Measurements from ENCODE around the gene PRDM12.

PRDM12 gene

DNA sequence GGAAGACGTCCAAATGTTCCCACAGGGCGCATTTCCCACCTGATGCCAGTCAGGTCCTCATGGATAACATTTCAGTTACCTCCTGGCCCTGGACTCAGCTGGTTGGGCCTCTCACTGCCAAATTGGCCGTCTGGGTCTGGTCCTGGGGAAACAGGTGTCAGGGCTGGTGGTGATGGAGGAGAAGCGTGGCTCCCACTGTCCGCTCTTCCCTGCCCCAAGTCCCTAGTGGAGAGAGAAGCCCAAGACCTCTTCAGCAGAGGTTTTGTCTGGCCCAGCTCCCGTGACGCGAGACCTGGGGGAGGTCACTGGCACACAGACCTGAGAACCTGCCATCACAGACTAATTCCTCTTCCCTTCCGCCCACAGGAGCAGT is 27.8 kb upstream of the PRDM12 start:
- DNase-seq: no peak

DNA sequence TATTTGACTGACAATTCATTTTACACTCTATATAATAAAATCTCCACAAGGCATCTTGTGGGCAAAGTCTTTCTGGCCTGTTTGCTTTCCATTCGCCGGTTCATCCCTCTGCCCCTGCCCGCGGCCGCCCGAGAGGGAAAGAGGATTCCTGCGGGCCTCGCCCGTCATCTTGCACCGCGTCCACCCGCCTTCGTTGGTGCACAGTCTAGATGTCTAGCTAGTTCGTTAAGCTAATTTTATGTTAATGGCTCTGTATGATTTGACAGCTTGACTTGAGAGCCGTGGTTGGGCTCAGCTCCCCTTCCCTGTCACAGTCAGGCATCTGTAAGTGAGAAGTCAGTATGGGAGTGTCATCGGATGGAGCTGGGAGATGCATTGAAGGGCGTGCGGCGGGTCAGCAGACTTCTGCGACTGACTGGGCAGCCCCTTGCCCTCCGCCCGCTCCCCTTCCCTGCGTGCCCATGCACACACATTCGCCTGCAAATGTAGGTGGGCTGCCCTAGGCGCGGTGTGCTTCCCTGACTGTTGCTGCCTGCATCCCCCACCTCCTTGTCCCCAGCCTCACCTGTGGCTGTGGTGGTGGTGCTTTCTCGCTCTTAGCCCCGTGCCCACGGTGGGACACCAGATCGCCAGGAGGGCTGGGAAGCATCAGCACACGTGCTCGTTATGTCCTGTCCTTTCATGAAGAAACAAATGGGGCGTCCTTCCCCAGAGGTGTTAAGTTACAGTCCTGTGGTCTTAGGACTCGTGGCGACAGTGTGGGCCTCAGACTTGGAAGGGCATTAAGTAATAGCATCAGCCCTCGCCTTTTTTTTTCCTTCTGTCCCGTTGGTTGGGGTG is 25.9 kb upstream of the PRDM12 start:
- DNase-seq: no peak

DNA sequence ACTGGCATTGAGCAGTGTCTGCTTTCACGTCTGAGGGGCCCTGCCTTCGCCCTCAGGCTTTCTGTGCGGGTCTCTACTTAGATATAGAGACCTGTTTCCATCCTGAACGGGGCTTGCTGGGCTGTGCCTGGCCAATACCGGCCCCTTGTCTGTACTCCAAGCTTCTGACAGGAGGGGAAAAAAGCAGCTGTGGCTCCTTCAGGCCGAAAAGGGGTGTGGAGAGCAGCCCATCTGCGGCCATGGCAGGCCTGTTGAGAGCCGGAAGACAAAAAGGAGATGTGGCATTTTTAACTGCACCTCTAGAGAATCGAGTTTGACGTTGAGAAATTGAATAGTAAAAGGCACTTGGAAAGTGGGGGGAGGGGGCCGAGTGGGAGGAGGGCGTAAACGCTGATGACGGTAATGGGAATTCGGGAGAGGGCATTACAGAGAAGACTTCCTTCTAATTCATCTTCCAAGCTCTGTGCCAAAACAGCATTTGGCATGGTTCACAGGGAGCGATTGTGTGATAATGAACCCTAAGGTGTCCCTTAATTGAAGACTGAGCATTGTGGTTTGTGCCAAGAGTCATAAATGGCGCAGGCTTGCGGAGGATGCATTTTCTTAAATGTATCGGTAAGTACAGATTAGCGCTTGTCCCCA is 25.1 kb upstream of the PRDM12 start:
- DNase-seq: no peak

DNA sequence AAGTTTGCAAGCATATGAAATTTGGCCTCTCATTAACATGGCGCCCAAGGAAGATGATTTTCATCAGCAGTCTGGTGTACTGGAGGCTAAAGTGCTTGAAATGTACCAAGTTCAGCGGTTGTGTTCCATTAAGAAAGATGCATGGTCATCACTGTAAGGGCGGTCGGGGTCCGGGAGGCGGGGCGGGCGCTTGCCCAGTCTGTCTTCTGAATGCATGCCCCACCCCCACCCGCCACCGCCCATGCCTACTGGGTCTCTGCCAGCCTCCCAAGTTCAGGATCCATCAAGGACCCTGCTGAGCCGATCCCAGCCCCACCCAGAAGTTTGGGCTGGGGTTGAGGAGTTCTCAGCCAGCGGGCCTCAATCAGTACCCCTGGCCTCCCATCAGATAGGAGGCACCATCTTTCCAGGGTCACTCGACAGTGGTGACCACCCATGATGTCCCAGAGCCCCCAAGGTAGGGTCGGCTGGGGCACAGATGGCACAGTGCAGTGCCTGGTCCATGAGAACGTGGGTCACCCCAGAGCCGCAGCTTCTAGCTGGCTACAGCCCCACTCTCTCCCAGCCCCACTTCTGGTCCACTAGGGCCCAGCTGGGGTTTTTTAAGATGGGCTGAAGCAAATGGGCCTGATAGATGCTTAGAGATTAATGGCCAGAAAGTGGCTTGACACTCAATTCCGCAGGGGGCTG is 24.4 kb upstream of the PRDM12 start:
- no peak for DNase-seq

DNA sequence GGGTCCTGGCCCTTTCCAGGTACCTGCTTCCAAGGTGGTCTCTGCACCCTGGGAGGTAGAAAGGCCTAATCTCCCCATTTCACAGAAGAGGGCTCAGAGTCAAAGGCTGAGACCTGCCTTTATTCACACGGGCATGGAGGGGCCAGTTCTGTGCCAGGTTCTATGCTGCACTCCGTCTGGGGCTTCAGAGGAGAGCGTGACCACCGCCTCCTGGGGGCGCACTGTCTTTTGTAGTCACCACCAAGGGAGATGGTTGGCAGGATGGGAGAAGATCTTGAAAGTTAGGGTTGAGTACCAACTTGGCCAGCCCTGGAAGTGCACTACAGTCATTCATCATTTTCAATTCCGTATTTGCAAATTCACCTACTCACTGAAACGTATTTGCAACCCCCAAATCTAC is 23.7 kb upstream of the PRDM12 start:
- no peak for DNase-seq

DNA sequence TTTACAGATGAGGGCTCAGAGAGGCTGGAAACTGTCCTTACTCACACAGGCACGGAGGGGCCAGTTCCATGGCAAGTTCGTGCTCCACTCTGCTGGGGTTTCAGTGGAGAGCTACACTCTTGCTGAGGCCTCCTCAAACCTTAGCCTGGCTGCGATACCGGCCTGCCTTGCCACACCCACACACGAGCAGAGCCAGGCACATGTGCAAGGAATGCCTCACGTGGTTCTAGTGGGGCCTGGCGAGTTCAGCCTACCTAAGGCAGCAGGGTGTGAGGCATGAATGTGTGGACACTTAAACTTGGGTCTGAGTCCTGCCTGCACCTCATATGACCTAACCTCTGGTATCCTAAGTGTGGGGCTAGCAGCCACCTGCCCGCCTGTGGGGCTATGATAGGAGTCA is 21.5 kb upstream of the PRDM12 start:
- no peak for DNase-seq

DNA sequence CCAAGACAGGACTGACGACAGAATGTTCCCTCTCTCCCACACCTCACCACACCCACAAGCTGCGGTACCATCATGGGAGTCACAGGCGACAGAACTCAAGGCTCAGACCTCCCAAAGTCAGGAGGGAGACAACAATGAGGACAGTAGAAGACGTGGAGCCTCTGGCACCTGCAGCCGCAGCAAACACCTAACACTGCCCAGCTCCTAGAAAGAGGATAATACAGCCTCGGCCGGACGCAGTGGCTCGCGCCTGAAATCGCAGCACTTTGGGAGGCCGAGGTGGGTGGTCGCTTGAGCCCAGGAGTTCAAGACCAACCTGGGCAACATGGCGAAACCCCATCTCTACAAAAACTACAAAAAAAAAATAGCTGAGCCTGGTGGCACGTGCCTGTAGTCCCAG is 13.2 kb upstream of the PRDM12 start:
- DNase-seq: no peak

DNA sequence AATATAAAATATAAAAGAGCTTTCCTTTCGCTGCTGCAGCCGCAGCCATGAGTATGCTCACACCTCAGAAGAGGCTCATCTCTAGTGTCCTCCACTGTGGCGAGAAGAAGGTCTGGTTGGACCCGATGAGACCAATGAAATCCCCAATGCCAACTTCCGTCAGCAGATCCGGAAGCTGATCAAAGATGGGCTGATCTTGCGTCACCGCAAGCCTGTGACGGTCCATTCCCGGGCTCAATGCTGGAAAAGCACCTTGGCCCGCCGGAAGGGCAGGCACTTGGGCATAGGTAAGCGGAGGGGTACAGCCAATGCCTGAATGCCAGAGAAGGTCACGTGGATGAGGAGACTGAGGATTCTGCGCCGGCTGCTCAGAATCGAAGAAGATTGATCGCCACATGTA is 12.6 kb upstream of the PRDM12 start:
- no peak for DNase-seq

DNA sequence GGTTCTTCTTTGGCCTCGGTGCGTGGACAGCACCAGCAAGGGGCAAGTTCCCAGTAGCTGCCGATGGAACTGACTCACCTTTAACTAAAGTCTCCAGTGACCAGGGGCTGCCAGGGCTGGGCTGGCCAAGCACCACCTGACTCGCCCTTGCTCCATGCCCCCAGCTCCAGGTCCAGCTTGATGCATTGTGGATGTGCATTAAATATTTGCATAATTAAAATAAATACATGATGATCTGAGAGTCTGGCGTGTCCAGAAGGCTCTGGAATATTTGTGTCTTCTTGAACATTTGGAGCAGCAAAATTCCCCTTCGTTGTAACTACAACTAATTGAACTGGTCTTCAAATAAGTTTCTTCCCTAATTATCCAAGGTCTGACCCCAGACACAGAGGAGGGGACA is 9.5 kb upstream of the PRDM12 start:
- DNase-seq: no peak

DNA sequence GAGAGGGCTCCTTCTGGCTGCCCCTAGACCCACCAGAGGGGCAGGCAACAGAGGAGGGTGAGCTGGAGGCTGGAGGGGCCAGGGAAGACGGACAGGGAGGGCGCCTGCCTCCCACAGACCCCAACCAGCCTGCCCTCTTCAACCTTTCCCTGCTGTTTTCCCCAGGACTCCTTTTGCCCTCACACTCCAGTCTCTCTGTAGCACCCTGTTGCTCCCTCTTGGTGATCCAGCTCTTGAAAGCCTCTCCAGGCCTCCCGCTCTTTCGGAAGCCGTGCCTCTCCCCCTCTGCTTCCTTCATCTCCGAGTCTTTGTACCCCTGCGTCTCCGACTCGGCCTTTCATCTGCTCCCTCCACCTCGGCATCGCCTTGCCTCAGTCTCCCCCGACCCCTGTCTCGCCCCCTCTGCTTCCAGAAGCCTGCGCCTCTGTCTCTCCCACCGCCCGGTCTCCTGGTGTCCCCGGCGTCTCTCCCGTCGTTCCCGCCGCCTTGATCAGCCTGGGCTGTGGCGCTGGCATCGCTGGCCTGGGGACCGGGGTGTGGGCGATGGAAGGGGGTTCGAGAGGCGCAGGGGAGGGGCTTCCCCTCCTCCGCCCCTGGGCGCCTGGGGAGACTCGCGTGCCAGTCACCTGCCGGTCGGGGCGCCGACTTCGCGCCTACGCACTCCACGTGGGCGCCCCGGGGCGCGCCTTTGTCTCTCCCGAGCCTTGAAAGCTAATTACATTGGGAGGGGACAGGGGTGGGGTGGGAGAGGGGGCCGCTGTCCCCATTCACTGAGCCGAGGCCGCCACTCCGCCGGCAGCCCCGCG is 5.3 kb upstream of the PRDM12 start:
- DNase-seq: no peak

DNA sequence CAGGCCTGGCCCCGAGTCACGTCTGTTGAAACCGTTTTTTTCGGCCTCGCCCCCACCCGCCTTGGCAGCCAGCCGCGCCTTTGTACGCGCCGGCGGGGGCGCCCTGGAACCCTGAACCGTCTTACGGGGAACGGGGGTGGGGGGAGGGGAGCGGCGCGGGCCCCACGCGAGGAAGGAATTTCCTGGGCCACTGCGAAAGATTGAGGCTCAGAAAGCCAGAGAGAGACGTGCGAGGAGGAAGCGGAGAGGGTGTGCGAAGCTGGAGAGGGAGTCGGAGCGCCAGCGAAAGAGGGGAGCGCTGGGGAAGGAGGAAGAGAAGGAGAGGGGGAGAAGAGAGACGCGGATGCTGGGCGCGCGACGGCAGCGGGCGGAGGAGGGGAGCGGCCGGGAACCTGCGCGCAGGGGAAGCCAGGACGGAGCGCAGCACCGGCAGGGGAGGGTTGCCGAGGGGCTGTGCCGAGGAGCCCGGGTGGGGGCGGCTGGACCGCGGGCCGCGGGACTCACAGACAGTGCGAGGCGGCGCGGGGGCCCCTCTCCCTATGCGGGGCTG is 4.6 kb upstream of the PRDM12 start:
- no peak for DNase-seq

DNA sequence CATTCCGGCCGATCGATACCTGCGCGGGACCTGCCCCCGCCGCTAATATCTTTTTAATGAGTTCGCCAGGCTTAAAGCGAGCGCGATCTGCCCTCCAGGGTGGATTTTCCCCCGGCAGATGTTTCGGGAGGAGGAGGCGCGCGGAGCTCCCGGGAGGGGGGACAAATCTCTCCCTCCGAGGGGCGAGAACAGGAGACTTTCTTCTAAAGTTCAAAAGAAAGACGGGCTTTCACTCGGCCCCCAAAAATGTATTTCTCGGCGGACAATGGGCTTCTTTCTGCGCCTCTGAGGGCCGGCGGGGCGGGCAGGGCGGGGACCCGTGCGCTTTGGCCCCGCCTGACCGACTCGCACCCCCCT is 4.1 kb upstream of the PRDM12 start:
- no peak for DNase-seq

DNA sequence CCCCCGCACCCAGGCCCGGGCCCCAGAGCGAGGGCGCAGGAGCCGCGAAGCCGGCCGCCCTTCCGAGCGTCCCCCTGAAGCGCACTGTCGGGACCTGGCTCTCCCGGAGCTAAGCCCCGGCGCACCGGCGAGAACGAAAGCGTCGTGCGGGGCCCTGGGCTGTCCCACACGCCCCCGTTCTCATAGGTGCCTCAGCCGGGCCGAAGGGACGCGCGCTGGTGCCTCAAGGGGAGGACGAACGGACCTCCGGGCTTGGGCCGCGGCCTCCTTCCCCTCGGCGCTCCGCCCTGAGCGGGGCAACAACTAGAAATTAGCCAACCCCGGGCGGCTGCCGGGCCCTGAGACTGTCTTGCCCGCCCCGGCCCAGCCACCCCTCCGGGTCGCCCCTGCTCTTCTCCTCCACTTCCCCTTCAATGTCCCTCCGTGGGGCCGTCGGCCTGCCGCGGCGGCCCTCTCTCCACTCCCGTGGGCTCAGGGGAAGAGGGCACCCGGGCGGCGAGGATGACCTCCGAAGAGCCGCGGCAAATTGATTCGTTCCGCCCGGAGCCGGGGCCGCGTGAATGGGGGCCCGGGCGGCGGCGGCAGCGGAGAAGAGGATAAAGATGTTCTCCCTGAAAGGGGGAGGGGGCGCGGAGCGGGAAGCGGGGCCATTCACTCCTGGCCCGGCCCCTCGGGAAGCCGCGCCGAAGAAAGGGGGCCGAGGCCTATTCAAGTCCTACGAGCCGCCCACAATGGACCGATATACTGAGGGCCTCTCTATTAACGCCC is 3.5 kb upstream of the PRDM12 start:
- DNase-seq: no peak

DNA sequence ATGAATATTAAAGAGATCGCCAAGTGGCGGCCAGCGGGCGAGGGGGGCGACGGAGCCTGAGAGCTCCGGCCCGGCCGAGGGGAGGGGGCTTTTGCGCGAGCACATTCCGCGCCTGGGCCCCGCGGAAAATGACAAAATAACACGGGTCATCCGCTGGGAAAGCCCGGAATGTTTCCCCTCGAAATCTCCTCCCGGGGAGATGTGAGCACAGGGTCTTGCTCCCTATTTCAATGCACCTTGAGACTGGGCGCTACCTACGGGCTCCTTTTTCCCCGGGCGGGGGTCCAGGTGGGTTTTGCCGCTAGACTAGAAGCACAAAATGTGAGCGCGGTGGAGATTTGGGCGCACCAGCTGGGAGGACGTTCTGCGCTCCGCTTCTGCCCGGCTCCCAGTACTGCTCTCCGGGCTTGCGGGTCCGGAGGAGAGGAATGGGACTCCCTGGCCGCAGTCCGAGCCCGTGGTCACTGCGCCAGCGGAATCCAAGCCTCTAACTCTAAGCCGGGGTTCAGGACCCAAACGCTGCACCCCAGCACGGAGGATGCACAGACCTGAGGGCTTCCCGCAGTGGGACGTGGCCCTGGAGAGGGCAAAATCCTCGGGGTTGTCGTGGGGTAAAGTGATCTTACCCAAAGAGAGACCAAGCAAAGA is 2.8 kb upstream of the PRDM12 start:
- no peak for DNase-seq

DNA sequence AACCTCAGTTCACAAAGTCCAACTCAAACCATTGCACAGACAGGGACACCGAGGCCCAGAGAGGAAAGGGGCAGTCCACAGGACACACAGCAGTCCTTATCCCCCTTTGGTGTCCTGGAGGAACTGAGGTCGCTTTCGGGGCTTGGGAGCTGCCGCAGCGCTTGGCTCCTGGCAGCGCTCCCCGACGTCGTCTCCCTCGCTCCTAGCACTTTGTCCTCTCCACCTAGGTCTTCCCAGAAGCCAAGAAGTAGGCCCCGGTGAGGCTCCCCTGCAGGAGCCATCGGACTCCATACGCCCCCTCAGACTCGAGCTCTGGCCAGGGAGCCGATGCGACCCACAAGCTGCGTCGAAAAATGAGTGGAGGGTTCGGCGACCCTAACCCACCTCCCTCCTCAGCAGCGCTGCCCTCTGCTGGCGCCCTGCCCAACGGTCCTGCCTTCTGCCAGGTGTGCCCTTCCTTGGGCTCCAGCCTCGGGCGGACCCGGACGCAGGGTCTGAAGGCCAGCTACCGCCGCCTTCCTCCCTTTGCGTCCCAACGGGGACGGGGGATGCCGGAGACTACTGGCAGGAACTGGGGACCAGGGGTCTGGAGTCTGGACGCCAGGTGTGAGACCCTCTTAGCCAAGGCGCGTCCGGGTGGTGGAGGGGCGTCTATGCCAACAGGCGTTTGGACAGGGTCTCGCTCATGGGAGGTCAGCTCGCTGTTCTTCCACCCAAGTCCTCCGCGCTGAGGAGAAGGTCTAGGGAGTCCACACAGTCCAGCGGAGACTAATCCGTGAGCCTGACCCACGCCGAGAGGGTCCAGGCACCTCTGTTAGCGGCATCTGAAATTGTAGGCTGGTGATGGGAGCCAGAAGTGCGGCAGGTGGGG is 2.1 kb upstream of the PRDM12 start:
- no peak for DNase-seq

DNA sequence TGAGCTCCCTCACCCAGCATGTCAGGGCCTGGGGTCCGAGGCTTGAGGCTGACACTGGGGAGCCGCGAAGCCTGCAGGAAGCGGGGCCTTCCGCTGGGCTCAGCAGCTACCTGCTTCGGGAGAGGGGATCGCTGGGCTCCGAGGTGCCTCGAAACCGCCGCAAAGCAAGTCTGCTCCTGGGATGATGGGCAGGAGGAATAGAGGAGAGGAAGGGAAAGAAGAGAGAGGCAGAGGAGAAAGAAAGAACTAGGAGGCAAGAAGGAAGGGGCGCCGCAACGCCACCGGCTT is 1.5 kb upstream of the PRDM12 start:
- DNase-seq: no peak

DNA sequence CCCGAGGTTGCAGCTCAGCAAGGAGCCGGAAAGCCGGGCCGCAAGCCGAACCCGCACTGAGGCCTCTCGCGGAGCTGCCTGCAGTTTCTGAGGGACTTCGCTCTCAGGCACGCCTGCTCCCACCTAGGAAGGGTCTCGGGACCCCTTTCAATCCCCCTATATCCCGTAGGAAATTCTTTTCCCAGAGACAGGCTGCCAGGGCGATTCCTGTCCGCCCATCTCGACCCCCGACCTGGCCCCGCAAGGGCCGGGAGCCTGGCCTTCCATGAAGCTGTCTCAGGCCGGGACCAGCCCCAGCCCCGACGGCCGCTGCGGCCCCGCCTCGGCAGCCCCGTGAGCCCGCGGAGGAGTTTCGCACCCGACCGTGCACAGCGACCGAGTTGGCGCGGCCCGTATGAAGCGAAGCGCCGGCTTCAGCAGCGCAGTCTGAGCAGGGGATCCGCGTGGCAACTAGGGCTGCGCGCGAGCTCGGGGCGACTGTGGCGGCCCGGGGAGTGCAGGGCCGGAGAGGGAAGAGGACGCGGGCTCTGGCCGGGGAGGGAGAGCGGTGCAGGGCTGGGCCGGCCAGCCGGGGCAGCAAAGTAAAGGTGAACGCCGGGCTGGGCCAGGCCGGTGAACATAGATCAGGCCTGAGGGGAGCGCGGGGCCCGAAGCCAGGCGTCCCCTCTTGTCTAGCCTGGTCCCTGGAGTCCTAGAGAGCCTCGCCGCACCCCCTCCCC is 977 bp upstream of the PRDM12 start:
- no peak for DNase-seq

DNA sequence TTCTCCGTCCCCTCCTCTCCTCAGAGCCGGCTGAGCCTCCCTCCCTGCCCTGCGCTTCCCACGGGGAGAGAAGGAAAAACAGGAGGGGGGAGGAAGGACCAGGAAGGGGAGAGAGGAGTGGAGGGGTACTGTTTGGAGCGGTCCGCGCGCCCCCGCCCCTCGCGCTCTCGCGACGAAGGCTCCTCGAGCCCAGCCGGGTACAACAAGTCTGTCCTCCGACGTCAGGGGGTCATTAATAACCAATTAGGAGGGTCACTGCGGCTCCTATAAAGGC is 480 bp upstream of the PRDM12 start:
- no peak for DNase-seq

DNA sequence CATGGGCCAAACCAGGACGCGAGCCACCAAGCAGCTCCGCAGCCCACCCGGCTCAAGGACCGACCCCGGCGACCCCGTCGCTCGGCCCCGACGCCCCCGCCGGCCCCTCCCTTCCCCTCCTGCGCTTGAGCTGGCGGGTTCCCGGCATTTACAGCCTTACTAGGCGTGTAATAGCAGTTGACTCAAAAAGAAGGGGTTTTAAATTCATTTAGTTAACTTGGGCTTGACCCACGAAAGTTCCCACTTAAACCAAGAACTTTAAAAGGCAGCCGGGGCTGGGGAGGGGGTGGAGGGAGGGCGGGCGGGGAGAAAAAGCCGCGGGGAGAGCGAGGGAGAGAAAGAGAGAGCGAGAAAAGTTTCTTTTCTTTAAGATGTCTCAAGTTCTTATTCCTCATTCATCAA is 636 bp downstream of the PRDM12 start:
- DNase-seq: no peak

Data from inflammatory macrophage treated with lipopolysaccharide for 1 hour (primary cell).